SK-N-DZ (cell line): ENCODE results near the gene ZNRF4. TPM values are rescaled to one million over a fixed set of nuclear protein-coding genes. Genes with fewer than 3 reads are reported as not detected.
"Not testable (repeated sequence)": the region's sequence is repeated elsewhere in the genome, so short reads cannot be mapped to it uniquely, and the experiment has no call there.

Experiments used
- DNase-seq: peaks from one replicate; pipeline ENCODE4 v3.0.0-alpha.2; 2015; ENCODE audit warnings: low spot score
- polyA plus RNA-seq, 2 experiments: library from polyadenylated mRNA; depleted of rRNA; stranded (reverse); fragments of >200 nt; gene quantifications; 2 replicates each; pipeline ENCODE4 v1.2.3, GENCODE V29; 2014

The ZNRF4 gene, protein sequence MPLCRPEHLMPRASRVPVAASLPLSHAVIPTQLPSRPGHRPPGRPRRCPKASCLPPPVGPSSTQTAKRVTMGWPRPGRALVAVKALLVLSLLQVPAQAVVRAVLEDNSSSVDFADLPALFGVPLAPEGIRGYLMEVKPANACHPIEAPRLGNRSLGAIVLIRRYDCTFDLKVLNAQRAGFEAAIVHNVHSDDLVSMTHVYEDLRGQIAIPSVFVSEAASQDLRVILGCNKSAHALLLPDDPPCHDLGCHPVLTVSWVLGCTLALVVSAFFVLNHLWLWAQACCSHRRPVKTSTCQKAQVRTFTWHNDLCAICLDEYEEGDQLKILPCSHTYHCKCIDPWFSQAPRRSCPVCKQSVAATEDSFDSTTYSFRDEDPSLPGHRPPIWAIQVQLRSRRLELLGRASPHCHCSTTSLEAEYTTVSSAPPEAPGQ
- polyA plus RNA-seq (2014; cell fraction: cytosol; rRNA removed): not detected in 2 replicates
- polyA plus RNA-seq (2014; cell fraction: nucleus; rRNA removed): not detected in 2 replicates

DNA sequence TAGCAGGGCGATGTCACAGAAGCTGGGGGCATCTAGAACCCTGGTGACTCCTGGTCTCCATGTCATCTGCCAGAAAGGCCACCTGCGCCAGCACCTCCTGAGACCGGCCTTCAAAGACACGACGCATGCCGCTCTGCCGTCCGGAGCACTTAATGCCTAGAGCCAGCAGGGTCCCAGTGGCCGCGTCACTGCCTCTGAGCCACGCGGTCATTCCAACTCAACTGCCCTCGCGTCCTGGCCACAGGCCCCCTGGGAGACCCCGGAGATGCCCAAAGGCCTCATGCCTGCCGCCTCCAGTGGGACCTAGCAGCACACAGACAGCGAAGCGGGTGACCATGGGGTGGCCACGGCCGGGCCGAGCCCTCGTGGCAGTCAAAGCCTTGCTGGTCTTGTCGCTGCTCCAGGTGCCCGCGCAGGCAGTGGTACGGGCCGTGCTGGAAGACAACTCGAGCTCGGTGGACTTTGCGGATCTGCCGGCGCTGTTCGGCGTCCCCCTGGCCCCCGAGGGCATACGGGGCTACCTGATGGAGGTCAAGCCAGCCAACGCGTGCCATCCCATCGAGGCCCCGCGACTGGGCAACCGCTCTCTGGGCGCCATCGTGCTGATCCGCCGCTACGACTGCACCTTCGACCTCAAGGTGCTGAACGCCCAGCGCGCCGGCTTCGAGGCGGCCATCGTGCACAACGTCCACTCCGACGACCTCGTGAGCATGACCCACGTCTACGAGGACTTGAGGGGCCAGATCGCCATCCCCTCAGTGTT, at the start of gene ZNRF4:
TSS of gene ZNRF4 (plus strand) at position 51 of the 763 bp plus-strand sequence. CDS start at position 126, 75 bp downstream.
- DNase-seq: no peak

DNA sequence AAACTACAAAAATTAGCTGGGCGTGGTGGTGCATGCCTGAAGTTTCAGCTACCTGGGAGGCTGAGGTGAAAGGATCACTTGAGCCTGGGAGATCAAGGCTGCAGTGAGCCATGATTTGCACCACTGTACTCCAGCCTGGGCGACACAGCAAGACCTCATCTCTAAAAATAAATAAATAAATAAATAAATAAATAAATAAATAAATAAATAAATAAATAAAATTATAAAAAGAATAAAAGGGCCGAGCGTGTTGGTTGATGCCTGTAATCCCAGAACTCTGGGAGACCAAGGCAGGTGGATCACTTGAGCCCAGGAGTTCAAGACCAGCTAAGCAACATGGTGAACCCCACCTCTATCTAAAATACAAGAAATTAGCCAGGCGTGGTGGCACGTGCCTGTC, 49.0 kb upstream of the ZNRF4 start:
- DNase-seq: not testable (repeated sequence)

- no peak for DNase-seq
Measured at GRCh38 chr19:5406816-5407215, 48.4 kb upstream of the ZNRF4 start.

GRCh38 chr19:5407356-5407755, 47.9 kb upstream of the ZNRF4 start:
- DNase-seq: peak; percentile 38

GRCh38 chr19:5417495-5418436, 37.5 kb upstream of the ZNRF4 start:
- no peak for DNase-seq

DNA sequence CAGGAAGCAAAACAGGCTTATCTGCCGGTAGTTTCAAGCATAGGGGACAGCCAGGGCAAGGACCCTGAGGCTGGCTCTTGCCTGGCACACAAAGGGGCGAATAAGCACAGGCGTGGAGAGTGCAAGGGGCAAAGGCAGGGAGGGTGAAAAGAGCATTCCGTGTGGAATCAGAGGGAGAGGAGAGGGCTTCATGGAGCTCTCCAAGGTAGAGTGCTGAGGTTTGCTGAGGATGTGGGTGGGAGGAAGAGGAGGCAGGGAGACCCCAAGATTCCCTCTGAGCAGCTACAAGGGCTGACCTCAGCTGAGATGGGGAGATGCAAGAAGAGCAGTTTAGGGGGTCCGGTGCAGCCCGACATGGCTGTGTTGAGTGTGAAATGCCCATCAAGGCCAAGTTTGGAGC, 36.5 kb upstream of the ZNRF4 start:
- no peak for DNase-seq

DNA sequence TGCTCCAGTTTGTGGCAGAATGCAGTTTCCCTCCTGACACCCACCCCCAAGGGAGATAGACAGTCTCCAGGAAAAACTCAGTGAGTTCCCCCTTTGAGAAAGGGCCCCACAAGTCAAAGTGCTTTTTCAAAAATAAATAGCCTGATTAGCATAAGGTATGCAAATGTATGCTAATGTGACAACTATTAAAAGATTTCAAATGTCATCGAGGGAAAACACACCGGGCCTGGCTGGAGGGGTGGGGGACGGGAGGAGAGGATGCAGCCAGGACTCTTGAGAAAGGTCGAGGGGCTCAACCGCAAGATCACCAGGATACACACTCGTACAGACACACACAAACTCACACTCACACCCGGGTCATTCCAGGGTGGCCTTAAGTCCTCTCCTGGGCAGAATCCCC, 34.3 kb upstream of the ZNRF4 start:
- DNase-seq: no peak

GRCh38 chr19:5423567-5424125, 31.6 kb upstream of the ZNRF4 start:
- no peak for DNase-seq

GRCh38 chr19:5424192-5424973, 30.8 kb upstream of the ZNRF4 start:
- DNase-seq: no peak

DNA sequence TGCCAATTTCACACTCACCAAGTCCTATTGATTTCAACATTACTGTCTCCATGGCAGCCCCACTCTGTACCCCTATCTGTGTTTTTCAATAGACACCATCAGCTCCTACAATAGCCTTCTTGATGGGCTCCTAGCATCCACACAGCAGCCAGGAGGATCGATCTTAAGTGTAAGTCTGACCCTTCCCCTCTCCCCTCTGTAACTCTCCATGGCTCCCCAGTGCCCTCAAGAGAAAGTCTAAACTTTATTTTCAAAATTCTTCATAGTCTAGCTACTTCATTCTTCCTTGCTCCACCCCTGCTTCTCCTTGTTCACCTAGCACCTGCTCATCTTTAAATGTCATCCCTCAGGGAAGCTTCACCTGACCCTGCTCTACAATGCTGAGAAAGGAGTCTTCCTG, 30.0 kb upstream of the ZNRF4 start:
- DNase-seq: no peak

DNA sequence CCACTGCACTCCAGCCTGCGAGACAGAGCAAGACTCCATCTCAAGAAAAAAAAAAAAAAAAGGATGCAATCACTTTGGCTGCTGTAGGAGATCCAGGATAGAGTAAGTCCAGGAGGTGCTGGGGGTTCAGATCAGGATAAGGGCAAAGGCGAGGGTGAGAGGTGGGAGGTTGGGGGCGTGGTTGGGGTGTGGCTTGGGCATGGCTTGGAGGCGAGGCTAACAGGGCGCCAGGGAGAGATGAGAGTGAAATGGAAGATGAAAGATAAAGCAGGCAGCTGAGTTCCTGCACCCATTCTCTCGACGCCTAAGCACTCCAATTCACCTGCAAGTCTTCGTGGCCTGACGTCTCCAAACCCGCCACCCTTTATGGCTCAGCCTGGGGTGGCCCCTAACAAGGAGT, 25.0 kb upstream of the ZNRF4 start:
- DNase-seq: peak; percentile 35

DNA sequence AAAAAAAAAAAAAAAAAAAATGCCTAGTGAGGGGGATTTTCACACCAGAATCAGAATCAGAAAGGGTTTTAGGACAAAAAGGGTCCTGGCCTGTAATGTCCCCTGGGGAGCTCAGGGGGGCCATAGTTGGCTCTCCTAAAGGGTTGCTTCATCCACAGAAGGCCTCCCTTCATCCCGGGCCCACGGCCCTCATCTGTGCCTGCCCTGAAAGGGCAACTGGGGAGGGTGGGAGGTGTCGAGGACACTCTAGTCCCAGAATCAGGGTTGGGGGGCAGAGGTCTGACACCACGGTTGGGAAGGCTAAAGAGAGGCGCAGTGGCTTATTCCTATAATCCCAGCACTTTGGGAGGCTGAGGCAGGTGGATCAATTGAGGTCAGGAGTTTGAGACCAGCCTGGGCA, 22.5 kb upstream of the ZNRF4 start:
- no peak for DNase-seq

GRCh38 chr19:5434351-5434917, 20.8 kb upstream of the ZNRF4 start:
- DNase-seq: no peak

DNA sequence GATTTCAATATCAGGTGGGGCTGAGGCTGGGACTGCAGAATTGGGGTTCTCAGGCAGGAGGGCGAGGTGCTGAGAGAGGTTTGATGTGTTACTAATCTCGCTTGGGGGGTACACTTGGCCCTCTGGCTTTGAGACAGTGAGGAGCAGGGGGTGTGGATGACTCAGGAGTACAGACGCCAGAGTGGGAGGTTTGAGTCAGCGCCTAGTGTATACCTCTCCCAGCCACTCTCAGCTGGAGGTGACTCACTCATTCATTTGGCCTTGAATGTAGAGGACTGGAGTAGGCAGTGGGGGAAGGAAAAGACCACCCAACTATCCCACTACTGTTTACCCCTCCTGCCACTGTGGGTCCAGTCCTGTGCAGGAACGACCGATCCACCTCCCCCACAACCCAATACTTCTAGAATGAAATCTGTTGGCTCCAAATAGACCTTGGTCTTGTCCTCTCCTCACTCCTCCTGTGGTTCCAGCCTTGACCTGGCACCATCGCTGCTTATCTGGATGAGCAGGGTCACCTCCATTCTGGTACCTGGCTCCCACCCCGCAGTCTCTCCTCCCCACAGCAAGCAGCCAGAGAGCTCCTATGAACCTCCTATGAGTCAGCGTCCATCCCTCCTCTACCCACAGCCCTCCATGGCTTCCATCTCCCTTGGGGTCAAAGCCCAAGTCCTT, 20.1 kb upstream of the ZNRF4 start:
- no peak for DNase-seq

- no peak for DNase-seq
Measured at GRCh38 chr19:5435642-5436017, 19.6 kb upstream of the ZNRF4 start.

- peak; percentile 76 for DNase-seq
Measured at GRCh38 chr19:5436106-5436947, 18.9 kb upstream of the ZNRF4 start.

DNA sequence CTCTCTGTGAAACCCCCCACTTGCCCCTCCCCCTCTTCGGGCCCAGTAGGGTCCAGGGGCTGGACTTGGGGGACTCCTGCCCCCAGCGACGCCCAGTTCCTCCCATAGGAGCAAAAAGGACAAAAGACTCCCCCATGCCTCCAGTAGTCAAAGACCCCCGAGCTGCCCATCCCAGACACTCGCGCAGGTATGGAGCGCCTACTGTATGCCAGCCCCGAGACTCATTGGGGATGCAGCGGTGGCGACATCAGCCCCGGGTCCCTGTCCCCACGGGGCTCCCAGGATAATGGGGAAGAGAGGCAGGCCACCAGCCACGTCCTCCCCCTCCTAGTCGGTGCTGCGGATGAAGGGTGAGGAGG, 18.3 kb upstream of the ZNRF4 start:
- no peak for DNase-seq

- not testable (repeated sequence) for DNase-seq
Measured at GRCh38 chr19:5438756-5439155, 16.5 kb upstream of the ZNRF4 start.

- no peak for DNase-seq
Measured at GRCh38 chr19:5439452-5439851, 15.8 kb upstream of the ZNRF4 start.
